Measurements from ENCODE around the gene THAP11.

Gene THAP11

DNA sequence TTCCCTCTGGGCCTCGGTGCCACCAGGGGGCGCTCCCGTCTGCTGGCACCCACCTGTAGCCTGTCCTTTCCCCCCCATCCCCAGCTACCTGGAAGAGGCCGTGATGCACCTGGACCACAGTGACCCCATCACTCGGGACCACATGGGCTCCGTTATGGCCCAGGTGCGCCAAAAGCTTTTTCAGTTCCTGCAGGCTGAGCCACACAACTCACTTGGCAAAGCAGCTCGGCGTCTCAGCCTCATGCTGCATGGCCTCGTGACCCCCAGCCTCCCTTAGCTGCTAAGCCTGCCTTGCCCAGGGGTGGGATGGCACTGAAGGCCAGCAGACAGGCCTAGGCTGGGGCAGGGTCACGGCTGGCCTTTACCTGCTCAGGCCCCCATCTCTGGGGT, 41.7 kb downstream of the THAP11 start:
- DNase-seq, result peak; percentile 51 to 67 (median 57)

DNA sequence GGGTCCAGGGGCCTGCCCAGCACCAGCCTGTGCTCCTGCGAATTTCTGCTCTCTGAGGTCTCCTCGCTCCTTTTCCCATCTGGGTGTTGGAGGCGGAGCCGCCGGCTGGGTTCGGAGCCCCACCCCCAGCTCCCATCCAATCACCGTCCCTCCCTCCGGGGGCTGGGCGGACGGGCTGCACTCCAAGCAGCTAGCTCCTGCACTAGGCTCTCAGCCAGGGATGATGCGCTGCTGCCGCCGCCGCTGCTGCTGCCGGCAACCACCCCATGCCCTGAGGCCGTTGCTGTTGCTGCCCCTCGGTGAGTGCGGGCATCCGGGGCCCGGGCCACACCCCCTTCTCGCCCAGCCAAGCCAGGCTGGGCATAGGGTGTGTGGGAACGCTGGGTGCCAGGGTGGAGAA, 42.6 kb downstream of the THAP11 start, which contains the start of gene NRN1L:
Gene NRN1L (plus strand): TSS at position 202 of the 400 bp plus-strand sequence. CDS start 19 bp downstream, at position 221.
- no peak for DNase-seq

DNA sequence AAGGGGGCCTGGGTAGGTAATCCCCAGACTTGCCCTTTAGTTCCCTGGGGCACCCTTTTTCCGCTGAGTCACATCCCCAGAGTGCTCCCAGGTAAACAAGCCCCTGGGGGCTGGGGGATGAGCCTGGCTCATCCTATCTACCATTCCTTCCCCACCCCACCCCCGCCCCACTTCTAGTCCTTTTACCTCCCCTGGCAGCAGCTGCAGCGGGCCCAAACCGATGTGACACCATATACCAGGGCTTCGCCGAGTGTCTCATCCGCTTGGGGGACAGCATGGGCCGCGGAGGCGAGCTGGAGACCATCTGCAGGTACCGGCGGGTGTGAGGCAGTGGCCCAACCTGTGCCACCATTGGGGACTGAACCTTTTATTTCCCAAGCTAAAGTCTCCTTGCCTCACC, 43.4 kb downstream of the THAP11 start:
- no peak for DNase-seq

DNA sequence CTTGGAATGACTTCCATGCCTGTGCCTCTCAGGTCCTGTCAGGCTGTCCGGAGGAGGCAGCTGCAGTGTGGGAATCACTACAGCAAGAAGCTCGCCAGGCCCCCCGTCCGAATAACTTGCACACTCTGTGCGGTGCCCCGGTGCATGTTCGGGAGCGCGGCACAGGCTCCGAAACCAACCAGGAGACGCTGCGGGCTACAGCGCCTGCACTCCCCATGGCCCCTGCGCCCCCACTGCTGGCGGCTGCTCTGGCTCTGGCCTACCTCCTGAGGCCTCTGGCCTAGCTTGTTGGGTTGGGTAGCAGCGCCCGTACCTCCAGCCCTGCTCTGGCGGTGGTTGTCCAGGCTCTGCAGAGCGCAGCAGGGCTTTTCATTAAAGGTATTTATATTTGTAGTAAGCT, 43.9 kb downstream of the THAP11 start:
- DNase-seq, result no peak

DNA sequence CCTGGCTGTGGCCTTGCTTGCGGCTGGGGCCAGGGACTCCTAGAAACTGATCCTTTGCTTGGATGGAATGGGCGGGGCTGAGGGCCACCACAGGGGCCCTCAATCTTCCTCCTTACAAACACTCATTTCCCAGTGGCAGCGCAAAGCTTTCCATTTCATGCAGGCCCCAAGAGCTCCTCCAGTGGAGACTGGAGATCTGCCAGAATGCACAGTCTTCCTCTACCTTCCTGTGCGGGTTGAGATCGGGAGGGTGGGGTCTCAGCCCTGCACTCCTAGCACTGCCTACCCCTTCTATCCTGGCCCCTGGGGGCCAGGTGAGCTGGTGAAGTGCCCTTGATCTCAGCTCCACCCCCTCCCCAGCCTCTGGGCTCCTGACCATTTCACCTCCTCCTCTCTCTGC, 44.3 kb downstream of the THAP11 start:
- DNase-seq, result no peak

DNA sequence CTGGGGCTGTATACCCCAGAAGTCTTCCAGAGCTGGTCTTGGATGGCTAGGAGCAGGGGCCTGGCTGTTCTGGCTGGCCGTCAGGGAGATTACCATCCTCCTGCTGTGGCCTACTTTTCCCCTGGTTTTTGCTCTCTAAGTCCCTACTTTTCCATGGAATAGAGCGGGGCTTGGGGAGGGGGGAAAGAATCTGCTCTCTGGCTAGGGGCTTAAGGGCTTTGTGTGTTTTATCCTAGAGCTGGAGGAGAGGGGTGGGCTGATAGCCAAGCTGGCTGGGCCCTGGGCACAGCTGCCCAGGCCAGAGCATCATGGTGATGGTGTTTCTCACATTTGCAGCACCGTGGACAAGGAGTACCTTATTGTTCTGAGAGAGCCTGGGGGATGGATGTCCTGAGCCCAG, 46.2 kb downstream of the THAP11 start:
- no peak for DNase-seq

DNA sequence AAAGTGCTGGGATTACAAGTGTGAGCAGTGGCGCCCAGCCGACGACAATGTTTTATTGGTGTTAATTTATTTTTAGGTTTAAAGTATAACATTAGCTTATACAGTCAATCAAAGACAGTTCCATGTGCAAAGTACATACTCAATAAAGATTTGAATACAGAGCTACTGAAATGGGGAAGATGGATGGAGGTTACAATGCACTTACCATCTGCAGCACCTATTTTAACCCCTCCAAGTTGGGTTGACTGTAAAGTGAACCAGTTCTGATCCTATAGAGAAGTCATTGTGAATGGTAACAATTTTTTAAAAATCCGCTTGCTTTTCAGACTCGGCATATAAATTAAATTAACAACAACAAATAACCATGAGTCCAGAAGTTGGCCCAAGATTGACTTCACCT, 50.3 kb downstream of the THAP11 start:
- DNase-seq, result no peak

DNA sequence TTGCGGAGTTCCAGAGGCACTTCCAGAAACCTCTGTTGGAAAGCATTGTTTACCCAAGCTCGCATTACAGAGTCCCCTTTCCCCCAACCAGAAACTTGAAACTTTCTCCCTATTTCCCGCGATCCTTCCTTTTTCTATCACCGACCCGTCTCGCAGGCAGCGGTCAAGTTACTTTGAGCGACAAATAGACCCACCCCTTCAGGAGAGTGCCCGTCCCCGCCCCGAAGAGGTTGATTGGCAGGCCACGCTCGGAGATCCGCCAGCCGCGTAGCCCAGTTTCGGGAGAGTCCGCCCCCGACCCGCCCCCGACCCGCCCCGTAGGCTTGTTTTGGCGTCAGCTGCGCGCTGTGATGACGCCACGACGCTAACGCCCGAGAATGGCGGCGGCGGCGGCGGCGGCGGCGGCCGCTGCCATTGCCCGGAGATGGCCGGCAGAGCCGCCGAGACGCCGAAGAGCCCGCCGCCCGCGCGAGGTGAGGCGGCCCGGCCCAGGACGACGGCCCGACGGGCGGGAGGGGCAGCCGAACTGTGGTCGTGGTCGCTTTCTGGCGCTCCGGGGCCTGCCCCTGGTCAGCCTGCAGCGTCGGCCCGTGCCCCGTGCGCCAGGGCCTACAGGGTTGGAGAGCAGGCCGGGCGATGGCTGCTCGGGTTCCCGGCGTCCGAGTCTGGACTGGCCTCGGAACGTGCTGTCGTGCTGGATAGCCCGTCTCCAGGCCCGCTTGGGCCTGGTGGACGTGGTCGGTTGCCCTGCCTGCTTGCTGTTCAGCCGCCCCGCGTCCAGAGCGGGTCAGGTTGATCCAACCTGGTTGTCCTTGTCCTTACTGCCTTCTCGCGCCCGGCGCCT, 51.0 kb downstream of the THAP11 start, which contains the start of gene PSKH1:
Gene PSKH1 (plus strand): TSS at position 356 of the 844 bp plus-strand sequence. CDS start 15,496 bp downstream, outside the sequence.
- peak; percentile 80 to 96 (median 91) for DNase-seq

Measured in T-helper 2 cell (primary cell).